RWPE1 (cell line): ENCODE data around the gene MYRIP.

Experiments used
- CTCF ChIA-PET: fragments of 350-600 bp; sonication (Branson Sonifier 250); formaldehyde crosslinking; extraction: SDS; loops from one replicate; lab custom pipeline; 2021; lab: Yijun Ruan, JAX
- POLR2A ChIA-PET: fragments of 400-600 bp; formaldehyde crosslinking; extraction: SDS; loops from one replicate; lab custom pipeline; 2020; ENCODE audit warnings: antibody characterized with exemption; ENCODE audit not compliant: low non-redundant PET; lab: Yijun Ruan, JAX
- DNase-seq: peaks from one replicate; pipeline ENCODE4 v3.0.0; 2012; ENCODE audit warnings: low spot score
- H3K27ac ChIP-seq: fragments of 450-650 bp; 2 replicates; pipeline ENCODE4 v1.5.1; 2017
- TF ChIP-seq, protein P1 (sequence below): fragments of 450-650 bp; conservative IDR thresholded peaks from 2 replicates; pipeline ENCODE4 v1.5.1; 2017; ENCODE audit warnings: low read depth, mild to moderate bottlenecking

The MYRIP gene

DNA sequence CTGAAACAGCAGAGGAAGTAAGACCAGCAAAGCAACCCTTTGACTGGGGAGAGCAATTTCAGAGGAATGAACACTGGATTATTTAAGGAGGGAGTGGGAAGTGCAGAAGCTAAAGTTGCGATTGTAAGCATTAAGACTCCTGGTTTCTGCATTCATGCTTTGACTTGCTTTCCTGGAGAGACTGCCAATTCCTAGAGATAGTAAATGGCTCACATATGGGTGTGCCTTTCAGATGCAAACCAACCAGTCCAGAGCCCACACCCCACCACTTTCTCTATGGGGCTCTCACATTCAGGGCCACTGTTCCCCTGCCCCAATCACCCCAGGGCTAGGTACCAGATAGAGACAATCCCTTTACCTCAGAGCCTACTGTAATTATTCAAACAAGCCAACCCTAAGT, 299.2 kb downstream of the MYRIP start:
- TF ChIP-seq, protein P1, sequence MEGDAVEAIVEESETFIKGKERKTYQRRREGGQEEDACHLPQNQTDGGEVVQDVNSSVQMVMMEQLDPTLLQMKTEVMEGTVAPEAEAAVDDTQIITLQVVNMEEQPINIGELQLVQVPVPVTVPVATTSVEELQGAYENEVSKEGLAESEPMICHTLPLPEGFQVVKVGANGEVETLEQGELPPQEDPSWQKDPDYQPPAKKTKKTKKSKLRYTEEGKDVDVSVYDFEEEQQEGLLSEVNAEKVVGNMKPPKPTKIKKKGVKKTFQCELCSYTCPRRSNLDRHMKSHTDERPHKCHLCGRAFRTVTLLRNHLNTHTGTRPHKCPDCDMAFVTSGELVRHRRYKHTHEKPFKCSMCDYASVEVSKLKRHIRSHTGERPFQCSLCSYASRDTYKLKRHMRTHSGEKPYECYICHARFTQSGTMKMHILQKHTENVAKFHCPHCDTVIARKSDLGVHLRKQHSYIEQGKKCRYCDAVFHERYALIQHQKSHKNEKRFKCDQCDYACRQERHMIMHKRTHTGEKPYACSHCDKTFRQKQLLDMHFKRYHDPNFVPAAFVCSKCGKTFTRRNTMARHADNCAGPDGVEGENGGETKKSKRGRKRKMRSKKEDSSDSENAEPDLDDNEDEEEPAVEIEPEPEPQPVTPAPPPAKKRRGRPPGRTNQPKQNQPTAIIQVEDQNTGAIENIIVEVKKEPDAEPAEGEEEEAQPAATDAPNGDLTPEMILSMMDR = no peak
- H3K27ac ChIP-seq = peak overlapping the region; percentile 63
- POLR2A ChIA-PET = no interaction called here
- CTCF ChIA-PET = no interaction called here
- DNase-seq = no peak

DNA sequence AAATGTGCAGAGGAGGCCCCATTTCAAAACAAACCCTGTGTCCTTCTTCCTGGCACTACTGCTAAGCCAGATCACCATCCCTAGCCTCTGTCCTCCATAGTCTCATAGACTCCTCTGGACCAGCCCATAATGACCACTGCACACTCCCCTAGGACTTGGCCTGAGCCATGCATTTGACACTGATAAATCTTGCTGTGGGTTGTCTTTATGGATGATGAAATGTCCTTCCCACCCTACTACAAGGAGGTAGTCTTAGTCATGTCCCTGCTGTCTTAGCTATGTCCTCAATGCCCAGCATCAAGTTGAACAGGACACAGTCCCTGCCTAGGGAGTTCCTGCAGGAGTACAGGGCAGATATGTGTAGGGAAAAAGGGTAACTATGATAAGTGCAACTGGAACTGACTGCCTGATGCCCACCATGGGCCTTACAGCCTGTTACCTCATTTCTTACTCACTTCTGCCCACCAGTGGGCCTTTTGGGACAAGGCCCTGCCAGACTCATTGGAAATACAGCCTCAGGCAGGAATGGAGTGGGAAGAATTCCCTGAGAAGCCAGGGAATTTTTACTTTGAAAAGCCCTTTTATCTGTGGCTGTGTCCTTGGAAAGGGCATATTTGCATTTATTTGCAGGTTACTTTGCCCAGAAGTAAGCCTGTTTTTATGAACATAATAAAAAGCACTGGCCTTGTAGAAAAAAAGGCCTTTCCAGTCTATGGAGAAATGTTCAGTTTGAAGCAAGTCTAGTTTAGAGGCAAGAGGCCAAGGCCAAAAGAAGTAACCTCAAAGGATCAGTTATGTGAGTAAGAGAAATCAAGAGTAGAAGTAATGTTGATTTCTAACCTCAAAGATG, 300.5 kb downstream of the MYRIP start:
- no peak overlapping the region for H3K27ac ChIP-seq
- TF ChIP-seq, protein P1 = no peak
- ChIA-PET POLR2A (no interaction called here), CTCF (no interaction called here)
- DNase-seq = no peak

DNA sequence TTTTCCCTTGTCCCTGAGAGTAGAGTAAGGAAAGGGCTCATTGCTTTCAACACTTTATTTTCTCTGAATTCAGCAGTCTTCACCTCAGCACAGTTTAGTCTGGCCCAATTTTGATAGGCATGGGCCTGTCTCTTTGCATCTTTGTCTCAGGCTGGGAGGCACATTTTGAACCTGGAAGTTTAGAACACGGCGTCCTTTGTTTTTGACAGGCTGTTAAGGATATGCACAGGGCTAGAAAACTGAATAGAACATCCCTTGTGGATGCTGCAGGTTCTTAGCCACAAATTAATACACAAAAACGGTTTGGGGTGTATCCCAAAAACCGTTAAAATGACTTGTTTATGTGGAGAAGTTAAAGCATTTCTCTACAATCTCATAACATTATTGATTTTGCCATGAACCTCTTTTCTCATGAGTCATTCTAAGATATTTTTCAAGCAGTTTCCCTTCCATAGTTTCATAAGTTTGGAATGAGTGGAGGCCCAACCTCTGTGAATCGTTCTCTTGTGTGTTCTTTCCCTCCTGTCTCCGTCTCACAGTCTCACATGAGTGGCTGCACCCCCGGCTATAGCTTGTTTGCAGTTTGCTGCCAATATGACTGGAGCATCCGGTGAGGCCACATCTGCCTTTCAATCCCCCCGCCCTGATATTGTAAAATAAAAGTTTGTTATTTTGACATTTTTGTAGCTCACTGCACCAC, 307.2 kb downstream of the MYRIP start:
- ChIA-PET CTCF (no interaction called here), POLR2A (no interaction called here)
- peak; percentile 5 for DNase-seq
- TF ChIP-seq, protein P1 = no peak
- H3K27ac ChIP-seq = no peak overlapping the region

DNA sequence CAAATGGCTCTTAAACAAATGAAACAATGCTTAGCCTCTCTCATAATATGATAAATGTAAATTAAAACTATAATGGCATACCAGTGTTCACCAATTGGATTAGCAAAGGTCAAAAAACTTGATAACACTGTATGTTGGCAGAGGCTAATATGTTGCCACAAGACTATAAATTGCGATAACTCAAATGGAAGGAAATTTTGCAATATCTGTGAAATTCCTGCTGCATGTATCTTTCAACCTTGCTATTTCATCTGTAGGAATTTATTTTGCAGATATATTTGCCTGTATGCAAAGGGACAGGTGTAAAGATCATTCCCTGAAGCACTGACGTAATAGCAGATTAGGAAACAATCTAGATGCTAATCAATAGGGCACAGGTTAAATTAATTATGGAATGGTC, 308.7 kb downstream of the MYRIP start:
- ChIA-PET CTCF (no interaction called here), POLR2A (no interaction called here)
- no peak for DNase-seq
- TF ChIP-seq, protein P1 = no peak
- no peak overlapping the region for H3K27ac ChIP-seq

DNA sequence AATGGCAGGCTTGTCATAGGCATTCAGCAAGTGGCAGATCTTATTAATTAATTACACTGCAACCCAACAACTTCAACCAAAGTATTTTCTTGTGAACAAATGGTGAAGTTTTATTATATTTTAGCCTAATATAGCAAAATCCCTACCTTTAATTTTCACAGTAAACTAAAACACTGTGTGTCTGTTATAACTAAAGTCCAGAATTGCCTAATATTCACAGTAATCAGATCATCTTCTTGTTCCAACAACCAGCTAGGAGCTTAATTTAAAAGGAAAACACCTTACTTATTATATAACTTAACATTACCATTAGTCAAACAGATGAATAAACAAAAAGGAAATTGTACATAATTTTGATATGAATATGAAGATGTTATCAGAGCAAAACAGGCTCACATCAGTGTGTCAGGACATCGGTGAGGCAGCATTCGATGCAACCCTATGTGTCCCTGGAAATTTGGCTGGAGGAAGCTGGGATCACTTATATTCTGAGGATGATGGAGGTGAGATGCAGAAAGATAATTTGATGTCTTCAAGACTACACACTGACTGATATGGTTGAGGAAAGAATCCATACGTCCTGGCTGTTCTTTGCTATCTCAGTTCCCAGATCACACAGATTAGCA, 310.8 kb downstream of the MYRIP start:
- H3K27ac ChIP-seq = no peak overlapping the region
- ChIA-PET CTCF (interaction anchor here (0.7 kb wide), 1 partner anchor 44 kb away, joined by 6 read pairs; no protein-coding TSS in a partner anchor), POLR2A (no interaction called here)
- DNase-seq = no peak
- TF ChIP-seq, protein P1 = no peak

DNA sequence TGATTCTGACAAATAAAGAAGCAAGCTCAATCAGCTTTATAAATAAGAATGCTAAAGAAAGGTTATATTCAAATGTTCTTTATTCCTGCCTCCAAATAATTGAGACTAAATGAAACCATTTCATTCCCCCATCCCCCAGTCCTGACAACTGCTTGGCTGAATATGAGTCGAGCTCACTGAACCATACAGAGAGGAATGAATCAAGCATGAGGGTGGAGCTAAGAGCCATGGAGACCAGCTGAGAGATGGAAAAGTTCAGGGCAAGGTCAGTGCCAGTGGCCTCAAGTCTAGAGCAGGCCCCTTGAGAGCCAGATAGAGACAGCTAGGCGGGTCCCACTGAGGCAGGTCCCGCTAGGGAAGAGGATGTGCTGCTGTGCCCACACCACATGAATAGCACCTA, 311.4 kb downstream of the MYRIP start:
- CTCF ChIA-PET = interaction anchor here (0.6 to 0.7 kb wide), 2 partner anchors 33 to 45 kb away, joined by 4 to 6 read pairs; no protein-coding TSS in a partner anchor
- DNase-seq = peak; percentile 14
- TF ChIP-seq, protein P1 = no peak
- no peak overlapping the region for H3K27ac ChIP-seq
- POLR2A ChIA-PET = no interaction called here
